Testis (tissue), 3 donors: ENCODE measurements around the gene PPP2R1A. TPM values are rescaled to one million over a fixed set of nuclear protein-coding genes. Genes with fewer than 3 reads are reported as not detected.
A peak's percentile ranks its signal among the peaks of the same experiment; 100 is the strongest.

Experiments used
- DNase-seq: peaks from one replicate; pipeline ENCODE4 v3.0.0-alpha.2; 2019
- H3K27ac ChIP-seq, 2 donors: fragments of 200-600 bp; sonication (generic); one replicate each; pipeline ENCODE4 v1.5.1; 2019
- H3K27me3 ChIP-seq: fragments of 200-600 bp; sonication (generic); one replicate; pipeline ENCODE4 v1.5.1; 2019
- H3K36me3 ChIP-seq: fragments of 200-600 bp; sonication (generic); one replicate; pipeline ENCODE4 v1.5.1; 2017; ENCODE audit warnings: low read depth; ENCODE audit errors: missing control alignments
- H3K4me1 ChIP-seq: fragments of 200-600 bp; sonication (generic); one replicate; pipeline ENCODE4 v1.5.1; 2019
- H3K4me3 ChIP-seq, 2 donors: fragments of 200-600 bp; sonication (generic); one replicate each; pipeline ENCODE4 v1.5.1; 2017 to 2019
- H3K9me3 ChIP-seq: fragments of 200-600 bp; sonication (generic); one replicate; pipeline ENCODE4 v1.5.1; 2017
- POLR2A ChIP-seq: fragments of 450-650 bp; IDR thresholded peaks from one replicate; pipeline ENCODE4 v1.6.1; 2017; ENCODE audit warnings: antibody characterized with exemption, mild to moderate bottlenecking, moderate library complexity
- WGBS, 2 donors: methylation state at CpG; one replicate each; pipeline ENCODE4 v1.1.5; 2018; 5-methylcytosine and 5-hydroxymethylcytosine counted together
- intact Hi-C: fragments of 100-400 bp; cut with DNase I; formaldehyde crosslinking; loops from one replicate; pipeline ENCODE4 v1.15.1; 2023; ENCODE audit warnings: low total_unique reads
- polyA plus RNA-seq: library from polyadenylated mRNA; stranded (reverse); fragments of 350-450 nt; fragmentation: Illumina TruSeq; extraction: RNeasy Lipid Tissue Mini Kit (QIAGEN cat#74804); gene quantifications from one replicate; pipeline ENCODE4 v1.2.3, GENCODE V29; 2014; ENCODE audit warnings: low read depth, low replicate concordance; ENCODE audit not compliant: insufficient read depth
- total RNA-seq, 2 donors: library from RNA; depleted of rRNA; stranded (reverse); fragments of >200 nt; gene quantifications; one replicate each; pipeline ENCODE4 v1.2.3, GENCODE V29; 2016
- TF ChIP-seq, protein P1 (sequence below), 3 experiments: fragments of 450-650 bp in 2 of 3; fragments of 200-600 bp in 1 of 3; sonication (generic) in 1 of 3; IDR thresholded peaks; one replicate each; pipeline ENCODE4 v1.5.1; 2016 to 2019; ENCODE audit warnings: antibody characterized with exemption in 3 of 3, mild to moderate bottlenecking in 2 of 3, moderate library complexity in 1 of 3

Gene PPP2R1A
- total and polyA plus RNA-seq, 3 donors from 2014 or later = 181 to 289 (median 262) TPM

- 5 to 9% methylated on average over 11 of the region's 11 CpGs for WGBS, 2 donors
- Histone ChIP-seq H3K27ac (peak overlapping the region; percentile 87 to 89), H3K36me3 (no peaks in the 10 kb centered on the region), H3K27me3 (no peaks in the 10 kb centered on the region), H3K4me1 (peaks cover 5% of the 10 kb centered on the region), H3K4me3 (peak overlapping the region; percentile 86 to 98), H3K9me3 (no peaks in the 10 kb centered on the region)
- intact Hi-C loops = no loop called here
- TF ChIP-seq, protein P1, sequence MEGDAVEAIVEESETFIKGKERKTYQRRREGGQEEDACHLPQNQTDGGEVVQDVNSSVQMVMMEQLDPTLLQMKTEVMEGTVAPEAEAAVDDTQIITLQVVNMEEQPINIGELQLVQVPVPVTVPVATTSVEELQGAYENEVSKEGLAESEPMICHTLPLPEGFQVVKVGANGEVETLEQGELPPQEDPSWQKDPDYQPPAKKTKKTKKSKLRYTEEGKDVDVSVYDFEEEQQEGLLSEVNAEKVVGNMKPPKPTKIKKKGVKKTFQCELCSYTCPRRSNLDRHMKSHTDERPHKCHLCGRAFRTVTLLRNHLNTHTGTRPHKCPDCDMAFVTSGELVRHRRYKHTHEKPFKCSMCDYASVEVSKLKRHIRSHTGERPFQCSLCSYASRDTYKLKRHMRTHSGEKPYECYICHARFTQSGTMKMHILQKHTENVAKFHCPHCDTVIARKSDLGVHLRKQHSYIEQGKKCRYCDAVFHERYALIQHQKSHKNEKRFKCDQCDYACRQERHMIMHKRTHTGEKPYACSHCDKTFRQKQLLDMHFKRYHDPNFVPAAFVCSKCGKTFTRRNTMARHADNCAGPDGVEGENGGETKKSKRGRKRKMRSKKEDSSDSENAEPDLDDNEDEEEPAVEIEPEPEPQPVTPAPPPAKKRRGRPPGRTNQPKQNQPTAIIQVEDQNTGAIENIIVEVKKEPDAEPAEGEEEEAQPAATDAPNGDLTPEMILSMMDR (IDR thresholded peaks at IDR 0.05) = no peak
- TF ChIP-seq POLR2A = no peak
- DNase-seq = no peak
Measured at GRCh38 chr19:52270266-52270885, 80.5 kb downstream of the PPP2R1A start.

DNA sequence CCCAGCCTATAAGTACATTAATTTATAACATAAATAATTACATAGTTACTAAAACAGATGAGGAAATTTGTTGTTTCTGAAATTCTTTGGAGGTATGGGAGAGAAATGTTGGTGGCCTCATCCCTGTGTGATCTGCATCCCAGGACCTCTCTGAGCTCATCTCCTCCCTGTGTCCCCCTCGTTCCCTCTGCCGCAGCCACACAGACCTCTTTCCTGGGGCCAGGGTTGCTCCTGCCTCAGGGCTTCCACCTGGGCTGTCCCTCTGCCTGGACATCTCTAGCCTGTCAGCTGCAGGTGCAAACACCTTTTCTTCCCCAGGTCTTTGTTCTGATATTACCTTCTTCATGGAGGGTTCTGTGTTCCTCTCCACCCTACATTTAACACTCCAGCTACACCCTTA lies 83.4 kb downstream of the PPP2R1A start:
- TF ChIP-seq POLR2A = no peak
- TF ChIP-seq, protein P1 (IDR thresholded peaks at IDR 0.05) = no peak
- Histone ChIP-seq H3K36me3 (no peaks in the 10 kb centered on the region), H3K4me3 (no peak overlapping the region), H3K9me3 (no peaks in the 10 kb centered on the region), H3K27ac (no peak overlapping the region), H3K4me1 (peaks cover 5% of the 10 kb centered on the region), H3K27me3 (no peaks in the 10 kb centered on the region)
- intact Hi-C loops = no loop called here
- WGBS, 2 donors = 96 to 100% methylated on average over 2 of the region's 2 CpGs
- DNase-seq = no peak

DNA sequence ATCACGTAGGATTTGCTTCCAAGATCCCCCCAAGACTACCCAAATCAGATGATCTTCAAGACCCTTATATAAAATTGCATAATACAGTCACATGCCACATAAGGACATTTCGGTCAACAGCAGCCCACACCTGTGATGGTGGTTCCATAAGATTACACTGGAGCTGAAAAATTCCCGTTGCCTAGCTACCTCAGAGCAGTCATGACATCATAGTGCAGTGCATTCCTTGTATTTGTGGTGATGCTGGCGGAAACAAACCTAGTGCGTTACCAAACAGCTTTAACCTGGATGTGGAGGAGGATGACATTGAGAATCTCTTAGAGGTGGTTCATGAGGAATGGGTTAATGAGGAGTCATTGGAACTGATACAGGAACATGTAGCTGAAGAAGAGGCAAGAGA lies 84.3 kb downstream of the PPP2R1A start:
- peaks cover 5% of the 10 kb centered on the region for H3K4me1 ChIP-seq
- H3K27ac ChIP-seq = no peak overlapping the region
- WGBS, 2 donors = 71 to 97% methylated on average over 5 of the region's 5 CpGs
- TF ChIP-seq, protein P1 (IDR thresholded peaks at IDR 0.05) = no peak
- no peak for TF ChIP-seq POLR2A
- intact Hi-C loops = no loop called here
- H3K4me3 ChIP-seq = no peak overlapping the region
- no peaks in the 10 kb centered on the region for H3K27me3 ChIP-seq
- H3K36me3 ChIP-seq = no peaks in the 10 kb centered on the region
- DNase-seq = no peak
- no peaks in the 10 kb centered on the region for H3K9me3 ChIP-seq

DNA sequence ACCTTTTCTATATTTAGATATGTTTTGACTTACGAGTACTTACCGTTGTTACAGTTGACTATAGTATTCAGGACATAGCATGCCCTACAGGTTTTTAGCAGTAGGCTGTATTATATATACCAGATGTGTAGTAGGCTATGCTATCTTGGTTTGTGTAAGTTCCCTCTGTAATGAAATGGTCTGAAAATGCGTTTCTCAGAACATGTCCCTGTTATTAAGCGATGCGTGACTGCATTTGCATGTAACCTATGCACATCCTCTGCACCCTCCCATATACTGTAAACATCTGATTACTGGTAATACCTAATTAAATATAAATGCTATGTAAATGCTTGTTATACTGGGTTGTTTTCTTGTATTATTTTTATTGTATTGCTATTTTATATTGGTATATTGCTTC lies 86.1 kb downstream of the PPP2R1A start:
- peaks cover 5% of the 10 kb centered on the region for H3K4me1 ChIP-seq
- DNase-seq = no peak
- H3K36me3 ChIP-seq = no peaks in the 10 kb centered on the region
- no peak overlapping the region for H3K4me3 ChIP-seq
- intact Hi-C loops = no loop called here
- WGBS, 2 donors = 93 to 97% methylated on average over 5 of the region's 5 CpGs
- TF ChIP-seq, protein P1 (IDR thresholded peaks at IDR 0.05) = no peak
- no peak for TF ChIP-seq POLR2A
- no peak overlapping the region for H3K27ac ChIP-seq
- H3K9me3 ChIP-seq = no peaks in the 10 kb centered on the region
- no peaks in the 10 kb centered on the region for H3K27me3 ChIP-seq

- Histone ChIP-seq H3K9me3 (no peaks in the 10 kb centered on the region), H3K4me1 (peaks cover 2% of the 10 kb centered on the region), H3K27ac (no peak overlapping the region), H3K27me3 (no peaks in the 10 kb centered on the region), H3K4me3 (no peak overlapping the region), H3K36me3 (no peaks in the 10 kb centered on the region)
- no peak for TF ChIP-seq POLR2A
- TF ChIP-seq, protein P1 (IDR thresholded peaks at IDR 0.05) = no peak
- intact Hi-C loops = no loop called here
- DNase-seq = no peak
- WGBS, 2 donors = 89 to 94% methylated on average over 6 of the region's 6 CpGs
Measured at GRCh38 chr19:52277471-52277870, 87.6 kb downstream of the PPP2R1A start.
